HG03159 (cell line): Measurements from ENCODE around the gene IFT122.

Experiments
- ATAC-seq: cut with Tn5 transposase; IDR thresholded peaks from one replicate; pipeline ENCODE4 v1.9.1; 2021; ENCODE audit warnings: mild to moderate bottlenecking, moderate library complexity; ENCODE audit not compliant: unreplicated experiment

IFT122 gene

DNA sequence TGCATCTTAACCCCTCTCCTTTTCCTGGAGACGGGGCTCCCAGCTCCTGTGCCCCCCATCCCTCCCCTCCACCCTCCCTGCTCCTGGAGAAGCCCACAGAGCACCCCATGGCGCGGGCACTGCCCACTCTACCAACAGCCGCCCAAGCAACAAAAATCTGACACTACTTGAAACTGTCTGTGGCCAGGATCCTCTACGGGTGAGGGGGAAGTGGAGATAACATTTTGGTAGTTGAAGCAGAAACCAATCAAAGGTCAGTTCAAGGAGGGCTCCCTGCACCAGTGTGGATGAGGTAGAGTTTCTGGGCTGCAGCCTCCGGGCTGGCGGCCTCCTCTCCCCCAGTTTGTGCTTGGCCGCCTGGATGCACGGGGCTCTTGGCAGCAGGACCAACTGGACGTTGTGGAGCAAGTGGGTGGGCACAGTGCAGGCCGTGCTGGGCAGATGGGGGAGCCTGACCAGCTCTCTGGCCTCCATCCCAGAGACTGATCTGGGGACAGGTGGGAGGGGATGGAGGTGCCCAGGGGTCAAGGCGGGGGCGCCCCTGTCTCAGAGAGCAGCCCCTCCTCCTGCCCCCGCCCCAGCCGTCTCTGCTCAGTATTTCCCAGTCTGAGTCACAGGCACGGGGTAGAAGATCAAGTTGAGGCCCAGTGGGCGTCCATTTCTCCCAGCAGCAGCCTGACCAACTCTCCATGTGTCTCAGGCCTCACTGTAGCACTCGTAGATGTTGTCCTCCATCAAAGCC is 115.8 kb downstream of the IFT122 start:
- no peak for ATAC-seq

DNA sequence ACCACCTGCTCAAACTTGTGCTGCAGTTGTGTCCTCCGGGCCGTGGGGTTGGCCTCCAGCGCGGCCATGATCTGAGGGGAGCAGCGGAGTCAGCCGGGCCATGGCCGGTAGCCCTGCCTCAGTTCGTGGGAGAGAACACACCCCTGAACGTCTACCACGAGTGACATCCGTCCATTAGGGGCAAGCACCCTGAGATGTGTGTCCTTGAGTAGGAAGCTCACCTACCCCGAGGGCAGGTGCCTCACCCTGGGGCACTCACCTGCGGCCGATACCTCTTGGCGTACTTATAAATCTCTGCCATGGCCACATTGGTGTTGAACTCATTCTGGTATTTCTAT is 116.3 kb downstream of the IFT122 start:
- no peak for ATAC-seq

DNA sequence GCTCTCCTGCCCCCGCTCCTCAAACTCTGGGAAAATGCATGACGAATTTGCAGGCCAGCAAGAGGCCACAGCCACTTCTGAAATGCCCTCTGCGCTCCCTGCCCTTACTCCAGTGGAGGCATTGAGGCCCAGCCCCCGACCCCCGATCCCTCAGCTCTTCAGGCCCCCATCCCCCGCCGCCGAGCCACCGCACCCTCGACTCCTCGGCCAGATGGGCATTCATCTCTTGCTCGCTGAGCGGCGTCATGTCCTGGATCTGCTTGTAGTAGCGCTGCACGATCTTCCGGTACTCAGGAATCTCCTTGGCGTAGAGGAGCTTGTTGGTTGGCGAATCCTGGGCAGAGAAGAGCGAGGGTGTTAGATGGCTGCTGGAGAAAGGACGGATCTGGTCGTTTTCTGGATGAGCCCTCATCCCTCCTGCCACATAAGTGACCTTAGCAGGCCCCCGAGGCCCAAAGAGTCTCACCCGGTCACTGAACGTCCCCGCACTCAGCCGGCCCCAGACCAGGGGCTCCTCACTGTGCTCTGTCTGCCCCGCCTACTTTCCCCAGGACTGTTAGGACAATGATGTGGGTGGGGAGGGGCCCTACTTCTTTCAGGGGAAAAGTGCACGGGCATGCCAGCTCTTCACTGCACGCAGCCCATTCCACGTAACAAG is 117.0 kb downstream of the IFT122 start:
- no peak for ATAC-seq

DNA sequence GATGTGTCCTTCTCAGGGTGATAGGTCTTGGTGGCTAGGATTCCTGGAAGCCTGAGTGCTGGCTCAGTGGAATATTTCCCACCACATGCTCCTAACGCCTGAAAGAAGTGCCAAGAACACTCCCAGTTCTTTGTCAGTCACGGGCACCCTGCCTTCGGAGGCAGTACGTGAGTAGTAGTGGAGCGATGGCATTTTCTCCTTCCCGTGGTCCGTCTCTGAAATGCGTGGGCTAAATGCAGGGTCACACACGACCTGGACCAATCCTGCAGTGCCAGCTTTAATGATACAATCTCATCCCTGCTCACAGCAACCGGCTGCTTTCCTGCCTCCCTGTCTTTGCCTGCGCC is 117.5 kb downstream of the IFT122 start:
- no peak for ATAC-seq

DNA sequence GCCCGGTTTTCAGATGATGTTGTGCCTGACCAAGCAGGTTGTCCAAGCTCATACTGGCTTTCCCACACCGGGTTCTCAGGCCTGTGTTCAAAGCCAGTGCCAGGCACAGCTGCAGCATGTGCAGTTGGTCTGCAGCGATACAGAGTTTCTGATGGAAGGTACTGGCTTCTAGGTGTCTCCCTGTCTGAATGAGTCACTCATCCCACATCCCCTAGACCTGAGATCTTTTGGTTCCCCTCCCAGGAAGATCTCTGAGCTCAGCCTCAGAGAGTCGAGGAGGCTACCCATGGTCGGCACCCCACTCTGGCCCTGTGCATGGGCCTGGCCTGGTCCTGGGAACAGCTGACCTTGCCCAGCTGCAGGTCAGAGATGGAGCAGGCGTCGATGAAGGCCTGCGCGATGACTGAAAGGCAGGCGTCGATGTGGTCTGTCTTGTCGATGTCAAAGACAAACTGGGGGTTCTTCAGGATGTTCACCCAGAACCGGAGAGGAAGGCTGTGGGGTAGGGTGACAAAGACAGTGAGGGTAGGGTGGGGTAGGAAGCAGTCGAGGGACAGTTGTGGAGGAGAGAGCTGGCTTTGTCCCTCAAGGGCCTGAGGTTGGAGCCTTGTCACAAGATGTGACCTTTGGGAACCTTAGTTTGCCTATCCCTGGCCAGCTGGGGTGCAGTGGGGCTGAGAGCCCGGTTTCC is 118.2 kb downstream of the IFT122 start:
- ATAC-seq, result no peak

DNA sequence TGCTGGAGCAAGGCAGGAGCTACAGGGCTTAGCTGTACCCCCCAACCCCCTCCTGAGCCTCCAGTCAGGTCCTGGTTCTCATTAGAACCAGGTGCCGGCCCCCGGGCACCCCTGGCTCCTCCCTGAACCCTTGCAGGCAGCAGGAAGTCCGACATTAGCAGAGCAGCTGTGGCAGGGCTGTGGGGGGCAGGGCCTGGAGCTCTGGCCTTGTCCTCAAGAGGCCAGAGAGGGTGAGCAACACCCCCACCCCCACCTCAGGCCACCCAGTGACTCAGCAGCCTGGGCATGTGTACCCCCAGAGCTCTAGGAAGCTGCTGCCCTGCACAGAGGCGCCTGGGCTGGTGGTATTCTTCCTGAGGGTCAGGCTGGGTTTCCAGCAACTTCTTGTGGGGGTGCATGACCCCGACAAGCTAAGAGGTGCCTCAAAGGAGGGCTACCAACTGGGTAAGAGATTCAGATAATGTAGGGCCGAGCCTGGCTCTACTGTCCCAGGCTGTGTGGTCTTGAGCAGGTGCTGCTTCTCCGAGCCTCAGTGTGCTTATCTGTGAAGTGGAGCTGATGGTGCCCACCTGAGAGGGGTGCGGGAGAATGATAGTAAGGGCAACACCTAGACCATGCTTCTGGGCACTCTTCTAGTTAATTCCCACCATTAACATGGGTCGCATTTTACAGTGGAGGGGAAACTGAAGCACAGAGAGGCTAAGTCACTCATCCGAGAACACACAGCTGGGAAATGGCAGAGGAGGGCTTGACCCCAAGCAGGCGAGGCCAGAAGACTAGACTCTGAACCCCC is 118.9 kb downstream of the IFT122 start:
- no peak for ATAC-seq

DNA sequence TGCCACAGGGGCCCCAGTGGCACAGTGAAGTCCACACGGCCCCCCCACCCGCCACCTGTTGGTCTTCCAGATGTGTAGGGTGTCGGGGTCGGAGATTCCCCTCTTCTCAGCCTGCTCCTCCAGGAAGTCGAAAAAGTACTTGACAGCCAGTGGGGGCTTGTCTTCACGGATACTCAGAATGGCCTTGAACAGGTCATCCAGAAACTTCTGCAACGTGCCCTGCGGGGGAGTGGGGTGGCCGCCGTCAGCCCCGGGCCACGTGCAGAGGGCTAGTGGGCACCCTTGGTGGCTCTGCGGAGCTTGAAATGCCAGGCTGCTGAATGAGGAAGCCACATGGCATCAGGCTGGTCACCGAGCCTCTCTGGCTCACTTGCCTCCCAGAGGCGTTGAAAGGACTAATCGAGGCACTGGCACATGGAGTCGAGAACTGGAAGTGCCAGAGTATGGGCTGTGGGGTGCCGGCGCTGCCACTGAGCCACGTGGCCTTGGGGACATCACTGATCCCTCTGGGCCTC is 119.6 kb downstream of the IFT122 start:
- no peak for ATAC-seq

DNA sequence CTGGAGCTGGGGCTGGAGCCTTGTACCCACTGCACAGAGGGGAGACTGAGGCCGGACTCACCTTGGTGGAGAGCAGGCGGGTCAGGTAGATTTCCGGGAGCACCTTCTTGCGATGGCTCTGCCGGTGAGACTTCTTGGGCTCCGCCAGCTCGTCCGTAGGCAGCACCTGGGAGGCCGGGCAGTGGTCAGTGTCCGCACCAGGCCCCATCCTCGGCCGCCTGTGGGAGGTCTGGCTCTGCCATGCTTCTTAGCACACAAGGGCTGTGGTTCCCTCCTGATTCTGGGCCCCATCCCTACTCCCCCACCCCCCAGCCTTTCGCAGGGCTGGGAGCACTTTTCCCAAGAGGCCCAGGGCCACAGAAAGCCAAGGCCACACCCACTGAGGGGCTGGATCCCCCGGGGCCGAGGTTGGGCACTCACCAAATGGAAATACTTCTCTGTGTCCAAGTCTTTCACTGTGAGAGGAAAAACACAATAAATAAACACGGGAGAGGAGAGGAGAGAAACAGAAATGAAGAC is 120.3 kb downstream of the IFT122 start:
- ATAC-seq, result no peak

DNA sequence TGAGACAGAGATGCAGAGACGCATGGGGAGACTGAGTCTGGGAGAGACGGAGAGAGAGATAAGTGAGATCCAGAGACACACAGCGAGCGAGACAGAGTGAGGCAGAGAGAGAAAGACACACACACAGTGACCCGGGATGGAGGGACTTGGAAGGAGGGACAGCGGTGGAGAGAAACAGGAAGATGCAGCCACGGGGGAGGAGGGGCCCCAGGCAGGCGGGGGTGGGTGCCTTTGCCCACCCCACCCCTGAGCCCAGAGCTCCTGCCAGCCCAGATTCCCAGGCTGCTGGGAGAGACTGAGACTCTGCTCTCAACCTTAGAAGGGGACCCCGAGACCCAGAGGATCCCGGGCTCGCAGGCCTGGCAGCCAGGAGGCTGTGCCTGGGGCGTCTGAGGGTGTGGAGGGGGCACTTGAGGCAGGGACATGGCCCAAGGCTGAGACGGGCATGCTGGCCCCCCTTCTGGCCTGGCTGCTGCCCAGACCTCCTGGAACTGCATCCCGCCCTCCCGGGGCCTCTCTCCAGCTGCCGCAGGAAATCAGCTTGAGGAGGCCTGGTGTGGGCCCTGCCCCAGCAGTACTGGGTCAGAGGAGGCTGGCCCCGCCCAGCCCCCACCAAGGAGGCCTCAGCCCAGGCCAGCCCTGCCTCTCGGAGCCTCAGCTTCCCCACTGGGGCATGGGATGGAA is 121.0 kb downstream of the IFT122 start:
- ATAC-seq, result no peak

DNA sequence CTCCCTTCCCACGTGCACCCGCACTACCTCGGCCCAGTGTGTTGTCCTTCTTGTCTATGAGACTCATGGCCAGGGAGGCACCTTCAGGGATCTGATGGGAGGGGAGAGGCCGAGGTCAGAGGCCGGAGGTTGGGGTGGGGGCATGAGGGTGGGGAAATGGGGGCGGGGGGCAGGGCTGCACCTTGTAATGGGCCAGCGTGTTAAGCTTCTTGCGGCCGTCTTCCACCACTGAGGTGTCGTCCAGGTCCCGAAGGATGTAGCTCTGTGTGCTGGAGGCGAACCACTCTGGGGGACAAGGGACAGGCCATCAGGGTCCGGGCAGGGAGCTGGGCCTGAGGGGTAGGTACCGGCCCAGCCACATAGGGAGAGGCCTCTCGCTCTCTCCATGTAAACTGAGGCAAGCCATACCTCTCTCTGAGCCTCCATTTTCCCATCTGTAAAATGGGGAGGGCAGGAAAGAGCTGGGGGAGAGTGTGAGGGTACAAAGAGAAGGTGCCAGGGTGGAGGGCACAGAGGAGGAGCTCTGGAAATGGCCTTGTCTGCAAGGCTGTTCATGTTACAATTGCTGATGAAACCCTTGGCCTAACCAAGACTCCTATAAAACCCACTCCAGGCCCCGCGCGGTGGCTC is 121.7 kb downstream of the IFT122 start:
- ATAC-seq, result no peak

DNA sequence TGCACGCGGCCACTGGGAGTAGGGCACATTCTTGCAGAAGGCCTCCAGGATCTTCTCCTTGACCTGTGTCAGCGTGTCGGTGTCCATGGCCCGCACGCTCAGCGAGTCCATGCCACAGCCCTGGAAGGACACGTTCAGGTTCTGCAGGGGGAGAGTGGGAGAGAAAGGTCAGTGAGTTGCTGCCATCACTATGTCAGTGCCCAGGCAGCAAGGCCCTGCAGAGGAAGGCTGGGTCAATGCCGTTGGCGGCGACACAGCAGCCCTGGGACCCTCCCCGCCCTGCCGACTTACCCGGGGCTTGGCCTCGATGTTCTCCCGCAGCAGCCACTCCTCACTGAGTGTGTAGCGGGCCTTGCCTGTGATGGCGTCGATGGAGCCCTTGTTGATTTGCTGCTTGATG is 122.8 kb downstream of the IFT122 start:
- no peak for ATAC-seq

DNA sequence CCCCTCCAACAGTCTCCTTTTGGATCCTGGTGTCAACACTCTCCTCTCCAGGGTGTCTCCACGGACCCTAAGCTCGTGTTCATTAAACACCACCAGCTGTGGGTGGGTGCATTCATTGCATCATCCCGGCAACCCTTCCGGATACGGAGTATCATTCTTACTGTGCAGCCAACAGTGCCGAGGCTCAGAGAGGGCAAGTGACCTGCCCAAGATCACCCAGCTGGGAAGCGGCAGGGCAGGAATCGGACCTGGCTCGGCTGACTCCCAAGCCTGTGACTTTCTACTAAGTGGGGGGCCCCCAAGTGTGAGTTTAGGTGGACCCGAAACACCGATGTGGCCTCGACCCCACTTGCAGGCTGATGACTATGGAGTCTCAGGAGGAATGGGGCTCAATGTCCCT is 123.3 kb downstream of the IFT122 start:
- no peak for ATAC-seq

DNA sequence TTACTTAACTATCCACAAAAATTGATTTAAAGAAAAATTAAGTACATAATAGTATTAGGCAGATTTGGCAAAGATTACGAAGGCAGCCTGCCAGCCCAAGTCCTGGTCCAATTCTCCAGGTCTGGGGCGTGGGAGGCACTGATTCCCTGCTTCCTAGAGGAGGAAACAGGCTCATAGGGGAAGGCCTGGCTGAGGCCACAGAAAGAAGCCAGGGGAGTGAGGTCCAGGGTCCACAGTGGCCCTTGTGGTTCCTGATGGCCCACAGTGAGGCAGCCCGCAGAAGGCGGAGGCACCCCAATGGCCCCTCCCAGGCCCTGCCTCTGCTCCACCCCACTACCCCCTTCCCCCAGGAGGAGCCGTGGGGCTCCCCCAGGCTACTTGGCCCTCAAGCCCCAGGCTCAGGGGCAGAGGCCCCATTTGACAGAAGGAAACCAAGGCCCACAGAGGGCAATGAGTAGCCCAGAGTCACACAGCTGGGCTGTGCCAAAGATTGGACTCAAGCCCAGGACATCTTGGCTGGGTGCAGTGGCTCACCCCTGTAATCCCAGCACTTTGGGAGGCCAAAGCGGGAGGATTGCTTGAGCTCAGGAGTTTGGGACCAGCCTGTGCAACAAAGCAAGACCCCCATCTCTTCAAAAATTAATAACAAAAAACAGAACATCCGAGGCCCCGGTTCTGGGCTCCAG is 124.0 kb downstream of the IFT122 start:
- no peak for ATAC-seq

DNA sequence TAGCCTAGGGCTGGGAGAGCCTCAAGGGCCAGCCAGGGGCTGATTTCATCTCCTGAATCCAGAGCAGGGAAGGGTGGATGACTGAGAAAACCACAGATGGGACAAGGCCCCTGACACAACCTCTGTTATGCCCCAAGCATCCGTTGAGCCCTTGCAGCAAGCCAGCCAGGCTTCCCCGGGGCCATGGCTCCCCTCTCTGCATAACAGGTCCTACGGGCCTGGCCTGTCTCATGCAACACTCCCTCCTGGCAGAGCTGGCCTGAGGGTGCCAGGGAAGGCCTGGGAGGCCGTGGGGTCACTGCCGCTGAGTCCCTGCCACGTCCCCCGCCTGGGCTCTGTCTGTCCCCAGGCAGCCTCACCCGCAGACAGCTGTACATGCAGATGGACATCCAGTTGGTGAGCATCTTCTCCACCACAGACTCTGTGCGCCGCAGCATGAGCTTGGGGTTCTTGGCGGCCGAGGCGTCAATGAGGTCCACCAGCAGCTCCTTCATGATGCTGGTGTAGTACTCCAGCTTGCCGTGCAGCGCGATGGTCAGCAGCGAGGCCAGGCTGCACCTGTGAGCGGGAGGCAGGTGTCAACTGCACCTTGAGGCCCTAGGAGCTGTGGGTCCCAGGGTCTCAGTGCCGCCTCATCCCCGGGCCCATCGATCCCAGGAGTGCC is 125.1 kb downstream of the IFT122 start:
- no peak for ATAC-seq

DNA sequence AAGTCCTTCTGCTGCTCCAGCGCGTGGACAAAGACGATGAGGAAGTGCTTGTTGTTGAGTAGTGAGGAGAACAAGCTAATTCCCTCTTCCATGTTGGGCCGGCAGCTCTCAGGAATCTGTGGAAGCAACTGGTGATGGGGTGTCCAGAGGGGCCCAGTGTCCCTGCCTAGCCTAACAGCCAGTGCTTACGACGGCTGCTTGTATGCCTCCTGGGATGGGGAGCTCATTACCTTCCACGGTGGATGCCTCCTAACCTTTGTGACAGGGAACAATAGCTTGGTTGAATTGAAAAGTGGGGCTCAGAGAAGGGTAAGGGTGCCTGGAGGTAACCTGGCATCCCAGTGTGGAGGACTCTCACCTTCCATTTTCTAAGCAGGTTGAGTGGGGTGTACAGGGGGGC is 125.9 kb downstream of the IFT122 start:
- no peak for ATAC-seq

DNA sequence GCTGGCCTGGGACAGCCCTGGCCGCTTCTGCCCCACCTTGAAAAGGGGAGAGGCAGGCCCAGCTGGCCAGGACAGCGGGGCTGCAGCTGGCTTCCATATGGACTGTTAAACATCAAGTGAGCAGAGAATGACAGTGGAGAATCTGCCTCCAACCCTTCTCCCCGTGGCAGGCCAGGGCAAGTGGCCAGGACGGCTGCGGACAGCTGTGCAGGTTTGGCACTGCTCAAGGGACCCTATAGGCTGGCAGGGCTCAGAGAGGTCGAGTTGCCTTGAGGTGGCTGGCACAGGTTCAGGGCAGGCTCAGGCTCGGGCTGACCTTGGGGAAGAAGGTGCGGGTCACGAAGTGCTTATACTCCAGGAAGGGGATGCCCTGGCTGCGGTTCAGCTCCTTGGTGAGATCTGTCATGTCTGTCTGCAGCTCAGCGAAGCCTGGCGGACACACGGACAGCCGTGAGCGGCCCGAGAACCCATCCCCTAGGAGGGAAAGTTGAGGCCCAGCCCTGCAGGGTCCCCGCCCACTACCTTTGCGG is 127.2 kb downstream of the IFT122 start:
- no peak for ATAC-seq

DNA sequence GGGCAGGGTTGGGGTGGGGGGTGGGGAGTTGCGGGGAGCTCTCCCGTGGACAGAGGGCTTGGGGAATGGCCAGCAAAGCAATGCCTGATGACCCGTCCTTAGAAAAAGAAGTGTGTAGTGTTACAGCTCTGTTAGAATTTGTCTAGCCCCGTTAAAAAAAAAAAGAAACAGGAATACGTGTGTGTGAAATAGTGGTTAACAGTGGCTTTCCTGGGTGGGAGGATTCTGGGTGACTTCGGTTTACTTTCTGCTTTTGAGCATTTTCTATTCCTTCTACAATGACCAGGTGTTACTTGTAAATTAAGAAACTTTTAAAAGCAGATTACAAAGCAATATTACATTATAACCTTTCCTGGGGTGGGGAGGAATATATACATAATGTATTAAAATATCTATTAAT is 127.9 kb downstream of the IFT122 start:
- no peak for ATAC-seq

DNA sequence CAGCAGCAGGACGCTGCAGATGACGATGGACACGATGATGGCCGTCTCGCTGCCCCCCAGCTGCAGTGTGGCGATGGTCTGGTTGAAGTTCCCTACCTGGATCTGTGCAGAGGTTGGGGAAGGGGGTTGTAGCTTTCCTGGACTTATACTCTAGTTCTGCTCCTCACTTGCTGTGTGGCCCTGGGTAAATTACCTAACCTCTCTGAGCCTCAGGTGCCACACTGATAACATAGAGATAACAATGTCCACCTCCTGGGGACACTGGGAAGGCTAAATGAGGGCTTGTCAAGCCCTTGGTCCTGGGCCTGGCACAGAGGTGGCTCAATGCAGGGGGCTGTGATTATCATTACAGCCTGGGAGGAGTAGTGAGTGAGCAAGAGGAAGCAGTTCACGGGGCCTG is 129.8 kb downstream of the IFT122 start:
- no peak for ATAC-seq
